ENCODE data around the gene ADGRB3.

The ADGRB3 gene

DNA sequence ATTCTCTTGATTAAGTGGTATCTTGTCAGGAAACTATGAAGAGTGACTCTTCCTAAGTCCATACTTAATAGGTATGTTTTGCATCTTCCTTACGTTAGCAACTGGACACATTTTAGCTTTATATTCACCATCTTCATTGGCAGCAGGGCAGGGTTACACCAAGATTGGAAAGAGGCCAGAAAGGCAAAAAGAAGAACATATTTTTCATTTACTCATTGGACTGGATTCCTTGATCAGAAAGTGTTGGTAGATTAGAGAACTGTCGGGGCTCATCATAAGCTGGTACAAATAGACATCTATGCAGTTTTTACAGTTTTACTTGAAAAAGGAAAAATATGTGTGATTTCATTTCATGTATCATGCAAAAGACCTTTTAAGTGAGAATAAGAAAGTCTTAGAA, 696.8 kb downstream of the ADGRB3 start:
- DNase-seq (ENCODE audit: low read depth, low spot score), result no peak

- DNase-seq (ENCODE audit: low read depth, low spot score), result no peak
Measured at GRCh38 chr6:69337311-69337710, 702.2 kb downstream of the ADGRB3 start.

- no peak for DNase-seq (ENCODE audit: low read depth, low spot score)
Measured at GRCh38 chr6:69338431-69339162, 703.5 kb downstream of the ADGRB3 start.

GRCh38 chr6:69339163-69339550, 704.1 kb downstream of the ADGRB3 start:
- DNase-seq (ENCODE audit: low read depth, low spot score), result no peak

GRCh38 chr6:69340196-69340595, 705.1 kb downstream of the ADGRB3 start:
- no peak for DNase-seq (ENCODE audit: low read depth, low spot score)

- no peak for DNase-seq (ENCODE audit: low read depth, low spot score)
Measured at GRCh38 chr6:69343851-69344250, 708.8 kb downstream of the ADGRB3 start.

DNA sequence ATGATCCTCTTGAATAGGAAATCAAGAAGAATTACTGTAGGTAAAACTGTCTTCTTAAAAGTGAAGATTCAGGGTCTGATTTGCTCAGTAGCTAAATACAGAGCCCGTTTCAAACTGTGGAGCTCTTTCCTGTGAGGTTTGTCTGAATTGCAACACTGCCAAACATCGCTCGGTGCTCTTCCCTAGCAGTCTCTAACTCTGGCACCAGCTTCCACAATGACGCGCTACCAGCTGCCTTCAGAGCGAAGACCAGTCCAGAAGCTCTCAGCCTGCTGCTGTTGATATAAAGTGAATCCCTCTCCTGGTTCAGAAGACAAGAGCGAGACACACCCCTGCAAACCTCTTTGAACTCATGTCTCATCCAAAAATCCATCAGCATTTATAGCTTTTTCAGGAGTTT, 714.7 kb downstream of the ADGRB3 start:
- DNase-seq (ENCODE audit: low read depth, low spot score), result no peak

DNA sequence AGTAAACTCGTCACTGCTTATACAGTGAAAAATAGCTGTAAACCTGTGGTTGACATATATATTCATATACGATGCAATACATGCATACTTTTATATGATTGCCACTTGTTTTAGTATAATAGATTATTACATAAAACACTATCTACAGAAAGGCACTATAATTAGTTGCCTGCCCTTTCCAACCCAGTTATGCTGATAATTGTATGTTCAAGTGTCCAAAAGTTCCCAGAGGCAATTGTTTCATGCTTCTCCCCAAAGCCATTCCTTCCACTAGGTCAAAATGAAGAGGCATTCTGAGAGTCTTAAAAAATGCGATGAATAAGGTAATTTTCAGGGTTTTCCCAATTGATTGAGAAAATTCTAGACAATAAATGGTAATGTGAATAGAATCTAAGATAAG, 727.1 kb downstream of the ADGRB3 start:
- no peak for DNase-seq (ENCODE audit: low read depth, low spot score)

GRCh38 chr6:69366831-69367230, 731.7 kb downstream of the ADGRB3 start:
- no peak for DNase-seq (ENCODE audit: low read depth, low spot score)

DNA sequence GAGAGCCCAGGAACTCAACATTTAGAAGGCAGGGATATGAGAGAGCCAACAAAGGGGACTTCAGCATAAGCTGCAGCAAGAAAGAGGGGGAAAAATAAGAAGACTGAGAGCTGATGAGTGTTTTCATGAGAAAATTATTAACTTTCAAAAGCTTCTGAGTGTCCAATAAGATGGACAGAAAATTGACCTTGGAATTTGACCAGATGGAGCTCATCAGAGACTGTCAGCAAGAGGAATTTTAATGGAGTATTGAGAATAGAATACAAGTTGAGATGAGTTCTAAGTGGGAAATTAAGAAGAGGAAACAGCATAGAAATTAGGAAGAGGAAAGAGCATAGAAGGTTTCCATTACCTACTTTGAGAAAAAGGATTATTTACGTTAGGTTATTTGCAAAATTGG, 733.5 kb downstream of the ADGRB3 start:
- DNase-seq (ENCODE audit: low read depth, low spot score), result no peak

DNA sequence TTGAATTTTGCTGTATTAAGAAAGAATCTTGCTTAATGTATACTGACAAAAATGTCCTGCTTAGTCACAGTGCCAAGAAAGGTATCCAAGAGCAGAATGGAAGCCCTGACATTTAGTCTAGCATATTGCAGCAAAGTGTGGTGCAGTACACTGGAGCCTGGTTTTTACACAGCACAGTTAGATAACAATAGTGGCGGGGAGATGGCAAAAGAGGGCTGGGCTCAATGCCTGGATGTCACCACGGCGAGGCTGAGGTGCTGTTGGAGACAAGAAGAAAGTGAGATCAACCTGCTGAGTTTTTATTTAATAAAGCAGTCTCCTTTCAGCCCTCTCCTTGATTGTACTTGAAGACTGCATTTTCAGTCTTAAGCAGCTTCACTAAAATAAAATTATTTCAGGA, 735.7 kb downstream of the ADGRB3 start:
- no peak for DNase-seq (ENCODE audit: low read depth, low spot score)

GRCh38 chr6:69378326-69378725, 743.2 kb downstream of the ADGRB3 start:
- DNase-seq (ENCODE audit: low read depth, low spot score), result no peak

- no peak for DNase-seq (ENCODE audit: low read depth, low spot score)
Measured at GRCh38 chr6:69379518-69379917, 744.4 kb downstream of the ADGRB3 start.

DNA sequence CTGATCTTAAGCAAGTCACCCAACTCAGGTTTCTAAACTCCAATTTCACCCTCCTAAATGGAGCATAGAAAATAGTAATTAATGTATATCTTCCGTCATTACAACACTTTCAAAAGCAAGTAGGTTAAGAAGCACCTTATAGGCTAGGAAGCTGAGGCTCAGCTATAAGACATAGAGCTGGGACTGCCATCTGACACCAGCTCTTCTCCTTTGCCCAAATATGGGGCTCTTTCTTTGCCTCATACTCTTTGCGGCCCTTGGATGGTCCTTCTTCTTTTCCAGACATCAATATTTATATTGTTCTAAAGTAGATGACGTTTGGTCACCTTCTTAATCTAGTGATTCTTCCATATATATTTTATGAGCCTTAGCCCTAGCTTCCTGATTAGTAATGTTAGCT, 748.5 kb downstream of the ADGRB3 start:
- no peak for DNase-seq (ENCODE audit: low read depth, low spot score)

DNA sequence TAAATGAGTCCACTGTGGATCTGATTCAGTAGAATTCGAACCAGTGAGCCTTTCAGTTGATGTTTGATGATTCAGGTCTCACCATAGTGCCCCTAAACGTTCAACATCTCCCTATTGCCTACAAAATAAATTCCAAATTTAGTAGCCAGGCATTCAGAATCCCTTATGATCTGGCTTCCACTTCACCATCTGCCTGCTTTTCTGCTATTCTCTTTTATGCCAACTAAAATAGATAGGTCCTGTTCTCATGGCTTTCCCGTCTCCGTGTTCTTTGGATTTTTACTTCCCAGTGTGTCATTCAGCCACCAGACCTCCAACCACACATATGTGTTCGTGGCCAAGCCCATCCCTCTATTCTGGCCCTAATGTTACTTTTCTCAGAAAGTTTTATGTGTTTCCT, 751.3 kb downstream of the ADGRB3 start:
- DNase-seq (ENCODE audit: low read depth, low spot score), result no peak

GRCh38 chr6:69390125-69390524, 755.0 kb downstream of the ADGRB3 start:
- DNase-seq (ENCODE audit: low read depth, low spot score), result no peak

GRCh38 chr6:69391106-69391505, 756.0 kb downstream of the ADGRB3 start:
- DNase-seq (ENCODE audit: low read depth, low spot score), result no peak

GRCh38 chr6:69392745-69393144, 757.7 kb downstream of the ADGRB3 start:
- no peak for DNase-seq (ENCODE audit: low read depth, low spot score)

GRCh38 chr6:69398311-69398710, 763.2 kb downstream of the ADGRB3 start:
- no peak for DNase-seq (ENCODE audit: low read depth, low spot score)

DNA sequence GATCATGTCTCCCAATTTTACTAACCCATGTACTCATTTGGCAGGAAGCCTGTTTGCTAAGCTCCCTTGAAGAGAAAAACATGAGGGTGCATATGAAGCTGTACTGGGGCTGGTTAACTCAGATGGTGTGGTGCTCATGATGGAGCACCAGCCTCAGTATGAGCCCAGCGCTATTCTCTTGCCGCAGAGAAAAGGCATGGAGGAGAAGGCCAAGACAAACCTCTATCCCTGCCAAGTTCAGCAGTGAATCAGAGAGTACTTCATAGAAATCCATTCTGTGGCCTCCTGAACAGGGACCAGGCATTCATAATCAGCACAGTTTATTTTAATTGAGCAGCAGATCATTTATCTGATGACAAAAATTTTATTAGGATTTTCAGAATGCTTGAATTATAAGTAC, 763.6 kb downstream of the ADGRB3 start:
- DNase-seq (ENCODE audit: low read depth, low spot score), result no peak

- DNase-seq (ENCODE audit: low read depth, low spot score), result no peak
Measured at GRCh38 chr6:69408886-69409285, 773.8 kb downstream of the ADGRB3 start.

DNA sequence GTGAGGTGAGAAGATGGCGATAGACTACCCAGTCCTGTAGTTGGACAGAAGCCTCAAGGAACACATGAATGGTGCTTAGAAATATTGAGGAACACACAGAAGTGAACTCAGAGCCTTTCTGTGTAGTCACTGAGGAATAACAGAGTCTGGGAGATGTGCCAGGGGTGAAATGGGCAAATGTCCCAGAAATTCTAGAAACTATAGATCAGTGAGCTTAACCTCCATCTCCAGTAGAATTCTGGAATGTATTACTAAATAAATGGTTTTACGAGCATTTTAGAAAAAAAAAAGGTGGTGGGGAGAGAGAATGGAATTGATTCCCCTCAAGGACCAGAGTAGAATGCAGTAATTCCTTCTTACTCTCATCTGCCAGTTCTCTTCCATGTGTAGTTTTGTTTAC, 781.7 kb downstream of the ADGRB3 start:
- no peak for DNase-seq (ENCODE audit: low read depth, low spot score)

GRCh38 chr6:69421269-69421668, 786.2 kb downstream of the ADGRB3 start:
- DNase-seq (ENCODE audit: low read depth, low spot score), result no peak

DNA sequence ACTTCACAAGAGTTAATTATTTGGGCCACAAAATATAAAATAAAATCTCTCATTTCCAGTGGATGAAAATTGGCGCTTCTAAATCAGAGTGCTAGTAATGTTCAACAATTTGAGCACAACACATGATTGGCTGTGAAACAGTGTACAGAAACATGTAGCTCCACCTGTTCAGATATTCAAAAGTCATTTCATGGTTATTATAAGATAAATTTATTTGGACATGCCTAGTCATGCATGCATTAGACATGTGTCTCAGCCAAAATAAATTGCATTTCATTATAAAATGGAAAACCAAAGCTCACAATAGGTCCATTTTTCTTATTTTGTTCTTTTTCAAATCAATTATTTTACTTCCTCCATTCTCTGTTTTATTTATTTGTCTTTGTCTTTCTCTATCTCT, 786.9 kb downstream of the ADGRB3 start:
- DNase-seq (ENCODE audit: low read depth, low spot score), result no peak

Measured in iPS DF 19.7 (cell line).